Hematopoietic multipotent progenitor cell treated with erythropoietin and hydrocortisone succinate and interleukin-3 and kit ligand, for 6 days (in vitro differentiated cells): ENCODE data around the gene CYRIA.

ENCODE experiments used
- DNase-seq: peaks from one replicate; pipeline ENCODE4 v3.0.0-alpha.2; 2015

Gene CYRIA

GRCh38 chr2:16666449-16666801 is 791 bp upstream of the CYRIA start:
- no peak for DNase-seq

GRCh38 chr2:16664809-16665747 is 556 bp downstream of the CYRIA start:
- no peak for DNase-seq

GRCh38 chr2:16664052-16664731 is 1.4 kb downstream of the CYRIA start:
- peak; percentile 56 for DNase-seq

GRCh38 chr2:16663121-16663905 is 2.3 kb downstream of the CYRIA start:
- peak; percentile 22 for DNase-seq

- DNase-seq: no peak
Measured at GRCh38 chr2:16661936-16662839, 3.4 kb downstream of the CYRIA start.

DNA sequence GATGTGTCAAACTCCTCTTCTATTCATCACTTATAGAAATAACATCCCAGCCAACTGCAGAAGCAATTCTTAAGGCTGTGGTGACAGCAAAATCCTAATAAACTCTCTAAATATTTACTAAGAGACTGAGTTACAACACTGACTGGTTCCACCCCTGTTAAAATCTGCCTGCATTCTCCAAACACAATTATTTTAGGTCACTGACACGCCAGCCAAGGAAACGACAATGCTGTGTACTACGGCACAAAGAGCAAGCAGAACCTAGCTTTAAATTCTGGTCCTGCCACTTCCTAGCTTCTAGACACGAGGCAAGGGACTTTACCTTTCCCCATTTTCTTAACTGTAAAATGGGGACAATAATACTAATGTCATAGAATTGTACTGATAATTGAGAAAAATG is 4.1 kb downstream of the CYRIA start:
- no peak for DNase-seq

DNA sequence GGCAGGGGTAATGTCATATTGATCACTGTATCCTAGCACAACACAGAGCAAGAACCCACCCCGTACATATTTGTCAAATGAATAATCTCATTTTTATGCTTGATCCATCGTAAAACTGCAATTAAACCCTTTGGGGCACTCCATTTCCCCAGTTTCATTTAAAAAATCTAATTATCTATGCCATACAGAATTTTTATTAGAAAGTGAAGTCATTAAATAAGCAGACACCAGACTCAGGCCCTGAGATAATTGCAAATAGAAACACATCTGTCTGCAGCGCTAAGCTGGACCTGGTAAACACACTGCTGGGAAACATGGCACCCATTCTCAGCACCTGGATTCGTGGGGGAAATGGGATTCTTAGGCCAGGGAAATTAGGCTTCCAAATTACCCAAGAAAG is 5.1 kb downstream of the CYRIA start:
- DNase-seq: no peak

GRCh38 chr2:16660114-16660513 is 5.5 kb downstream of the CYRIA start:
- no peak for DNase-seq

DNA sequence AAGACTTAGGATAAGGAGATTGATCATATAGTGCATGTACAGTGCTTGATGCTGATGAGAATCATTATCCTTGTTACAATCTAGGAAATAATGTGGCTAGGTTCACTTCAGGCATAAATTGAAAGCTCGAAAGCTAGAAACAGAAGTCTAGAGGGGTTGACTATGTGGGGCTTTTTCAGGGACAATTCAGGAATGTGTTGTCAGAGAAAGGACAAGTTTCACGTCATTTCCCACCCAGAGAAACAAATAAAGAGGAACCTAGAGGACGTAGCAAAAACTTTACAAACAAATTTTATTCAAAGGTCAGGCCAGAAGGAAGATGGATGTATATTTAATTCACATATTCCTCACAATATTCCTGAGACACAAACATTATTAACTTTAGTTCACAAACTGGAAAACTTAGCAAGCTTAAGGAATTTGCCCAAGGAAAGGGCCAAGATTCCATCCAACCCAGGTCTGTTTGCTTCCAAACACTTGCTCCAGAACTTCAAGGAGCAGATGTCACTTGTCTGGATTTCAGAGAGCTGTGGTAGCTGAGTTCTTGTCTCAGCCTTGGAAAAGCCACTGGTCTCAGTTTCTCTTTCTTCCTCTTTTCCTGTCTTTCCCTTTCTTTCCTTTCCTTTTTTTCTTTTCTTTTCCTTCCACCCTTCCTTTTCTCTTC is 7.4 kb downstream of the CYRIA start:
- no peak for DNase-seq

- DNase-seq: no peak
Measured at GRCh38 chr2:16657671-16658070, 8.0 kb downstream of the CYRIA start.

GRCh38 chr2:16656784-16657391 is 8.7 kb downstream of the CYRIA start:
- DNase-seq: no peak

DNA sequence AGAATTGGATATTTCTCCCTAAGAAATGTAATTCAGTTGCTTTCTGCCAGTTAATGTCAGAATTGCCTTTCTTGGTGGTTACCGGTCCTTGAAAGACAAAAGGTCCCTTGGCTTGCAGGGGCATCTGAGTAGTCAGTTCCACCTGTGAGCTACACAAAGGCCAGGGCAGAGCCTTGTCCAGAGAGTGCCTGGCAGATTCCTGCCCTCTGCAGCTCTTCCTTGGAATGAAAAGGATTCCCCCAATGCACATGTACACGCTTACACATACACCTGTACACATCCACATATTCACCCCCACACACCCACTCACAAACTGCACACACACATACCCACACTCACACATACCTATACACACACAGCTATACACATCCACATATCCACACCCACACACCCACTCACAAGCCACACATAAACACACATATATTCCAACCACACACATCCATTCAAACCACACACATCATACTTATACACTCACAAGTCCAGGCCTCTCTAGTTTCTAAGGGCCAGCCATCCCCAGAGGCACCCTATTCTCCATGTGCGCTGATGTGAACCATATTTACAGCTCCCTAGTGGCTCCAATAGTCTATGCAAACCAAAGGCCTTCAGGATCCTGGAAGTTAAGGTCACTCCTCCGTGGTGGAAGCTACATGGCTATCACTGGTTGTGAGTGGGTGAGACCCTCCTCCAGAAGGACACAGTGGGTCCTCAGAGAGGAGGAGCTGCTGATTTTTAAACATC is 9.6 kb downstream of the CYRIA start:
- DNase-seq: no peak

GRCh38 chr2:16655445-16655837 is 10.2 kb downstream of the CYRIA start:
- no peak for DNase-seq

DNA sequence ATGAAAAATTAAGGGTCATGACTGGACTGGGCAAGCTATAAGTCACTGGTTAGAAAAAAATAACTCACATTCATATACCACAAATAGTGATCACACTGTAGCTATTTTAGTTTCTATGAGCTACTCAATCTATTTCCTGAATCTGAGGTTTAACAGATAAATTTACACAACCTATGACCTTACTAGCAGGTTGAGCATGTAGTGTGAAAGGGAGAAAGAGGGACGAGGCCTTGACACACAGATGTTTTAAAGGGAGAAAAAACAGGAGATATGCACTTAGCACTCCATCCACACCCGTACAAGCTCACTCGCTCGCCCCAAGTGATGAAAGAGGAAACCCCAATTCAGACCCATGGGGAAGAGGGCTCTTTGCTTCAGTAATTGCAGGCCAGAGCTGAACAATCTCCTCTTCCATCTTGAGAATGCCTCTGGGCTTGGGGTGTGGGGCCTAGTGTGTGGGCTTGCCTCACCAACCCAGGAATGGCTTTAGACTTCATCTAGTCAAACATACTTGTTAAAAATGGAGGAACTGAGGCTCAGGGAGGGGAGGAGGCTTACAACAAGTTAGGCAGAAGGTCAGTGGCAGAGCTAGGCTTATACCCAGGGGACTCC is 10.7 kb downstream of the CYRIA start:
- DNase-seq: peak; percentile 31

DNA sequence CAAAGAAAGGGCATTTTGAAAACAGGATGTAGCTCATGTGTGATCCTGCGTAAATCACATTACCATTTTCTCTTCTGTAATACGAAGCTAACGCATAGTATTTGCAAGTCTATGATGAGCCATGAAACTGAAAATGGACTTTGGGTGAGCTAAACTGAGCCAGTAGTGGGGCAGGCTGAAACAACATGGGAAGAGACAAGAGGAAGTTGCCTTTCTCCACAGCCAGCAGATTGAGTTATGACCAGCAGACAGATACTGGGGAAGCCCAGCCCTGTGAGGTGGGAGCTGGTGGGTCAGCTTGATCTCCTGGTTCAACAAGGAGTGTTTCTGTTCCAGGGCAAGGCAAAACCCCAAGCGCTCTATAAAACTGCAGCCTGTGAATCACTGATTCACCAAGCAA is 11.8 kb downstream of the CYRIA start:
- DNase-seq: no peak

DNA sequence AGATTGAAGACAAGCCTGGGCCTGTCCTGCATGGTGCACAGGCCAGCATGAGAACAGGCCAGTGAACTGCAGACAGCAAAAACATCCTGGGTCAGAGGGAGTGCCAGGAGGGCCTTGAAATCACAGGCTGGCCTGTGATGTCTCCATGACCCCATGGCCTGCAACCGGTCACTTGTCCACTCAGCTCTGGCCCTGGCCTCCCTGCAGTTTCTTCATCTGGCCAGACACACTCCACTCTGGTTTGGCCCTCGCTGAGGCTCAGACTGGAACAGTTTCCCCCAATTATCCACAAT is 12.6 kb downstream of the CYRIA start:
- DNase-seq: no peak

DNA sequence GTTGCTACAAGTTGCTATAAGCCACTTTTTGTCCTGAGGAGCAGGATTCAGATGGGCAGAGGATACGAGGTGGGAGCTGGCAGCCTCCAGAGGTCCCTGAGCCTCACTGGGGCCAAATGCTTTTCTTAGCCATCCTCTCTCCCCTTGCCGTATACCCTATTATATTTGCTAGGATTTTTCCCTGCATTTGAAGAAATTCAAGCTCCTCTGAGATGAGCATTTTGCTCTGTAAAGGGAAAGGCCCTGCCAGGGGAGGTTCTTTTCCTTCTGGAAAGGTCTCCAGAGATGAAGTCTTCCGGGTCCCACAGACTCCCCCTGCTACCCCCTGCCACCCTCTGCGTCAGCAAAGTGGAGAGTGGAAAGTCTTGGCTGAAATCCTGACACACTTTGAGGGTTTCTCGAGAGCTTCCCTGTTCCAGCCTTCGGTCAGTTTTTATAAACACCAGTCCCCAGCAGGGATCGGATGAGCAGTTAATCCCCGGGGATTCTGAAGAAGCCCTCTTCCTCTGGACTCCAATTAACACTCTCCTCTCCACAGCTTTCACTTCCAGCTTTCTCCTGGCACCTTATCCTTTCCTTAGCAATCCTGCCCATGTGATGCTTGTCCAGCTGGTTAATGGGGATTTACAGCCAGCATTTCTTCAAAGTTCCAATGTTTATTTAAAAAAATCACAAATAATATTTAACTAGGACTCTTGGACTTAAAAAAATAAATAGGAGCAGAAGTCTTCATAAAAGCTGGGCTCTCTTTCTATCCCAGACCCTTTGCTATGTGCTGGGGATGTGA is 13.1 kb downstream of the CYRIA start:
- DNase-seq: no peak

DNA sequence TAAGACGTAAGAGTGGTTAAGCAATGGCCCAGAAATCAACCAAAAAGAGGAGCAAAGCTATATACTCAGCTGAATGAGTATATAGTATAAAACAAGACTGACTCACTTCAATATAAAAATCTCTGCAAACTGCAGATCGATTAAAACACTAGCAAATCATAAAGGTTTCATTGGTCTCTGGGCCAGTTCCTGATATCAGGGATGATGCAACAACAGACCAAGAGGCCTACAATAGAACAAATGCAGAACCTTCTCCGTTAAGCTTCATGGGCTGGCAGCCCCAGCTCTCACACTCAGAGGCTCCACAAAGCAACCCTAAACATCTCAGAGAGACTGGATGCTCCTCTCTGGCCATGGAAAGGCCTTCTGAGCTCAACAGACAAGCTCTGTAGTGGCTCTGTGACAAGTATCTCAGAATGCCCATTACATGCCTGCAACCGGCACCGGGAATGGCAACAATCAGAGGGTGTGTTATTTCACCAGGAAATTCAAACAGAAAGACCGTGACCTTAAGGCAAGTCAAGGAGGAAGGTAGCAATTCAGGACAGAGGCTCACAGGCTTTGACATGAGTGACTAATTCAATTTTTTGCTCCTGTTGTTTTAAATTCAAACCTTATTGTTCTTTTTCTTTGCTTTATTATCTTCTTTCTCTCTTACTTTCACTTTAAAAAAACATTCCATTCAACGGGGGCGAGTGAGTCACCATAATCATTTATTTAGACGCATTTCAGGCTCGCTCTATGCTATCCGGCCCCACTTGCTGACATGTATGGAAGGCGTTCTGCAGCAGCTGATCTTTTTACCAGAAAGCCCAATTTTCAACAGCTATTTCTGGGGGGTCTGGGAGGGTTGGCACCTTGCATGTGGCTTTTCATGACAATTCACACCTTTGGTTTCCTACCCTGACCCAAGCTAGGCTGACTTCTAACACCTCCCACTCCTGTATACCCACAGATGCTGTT is 15.1 kb downstream of the CYRIA start:
- no peak for DNase-seq
